T-helper 2 cell (primary cell): Measurements from ENCODE around the gene ANKRD63.

Experiments used
- DNase-seq, 5 experiments: peaks; one replicate each; pipeline versions ENCODE4 v3.0.0 to v3.0.0-alpha.2; 2012 to 2022

ANKRD63 gene

GRCh38 chr15:40257656-40258450 is 25.0 kb downstream of the ANKRD63 start:
- no peak for DNase-seq

- DNase-seq, result peak in 1 of 5 experiments; percentile 34
These were observed 26.1 kb downstream of the ANKRD63 start for GRCh38 chr15:40256638-40257235.

- DNase-seq, result no peak
These were observed 27.8 kb downstream of the ANKRD63 start for GRCh38 chr15:40255033-40255432.

DNA sequence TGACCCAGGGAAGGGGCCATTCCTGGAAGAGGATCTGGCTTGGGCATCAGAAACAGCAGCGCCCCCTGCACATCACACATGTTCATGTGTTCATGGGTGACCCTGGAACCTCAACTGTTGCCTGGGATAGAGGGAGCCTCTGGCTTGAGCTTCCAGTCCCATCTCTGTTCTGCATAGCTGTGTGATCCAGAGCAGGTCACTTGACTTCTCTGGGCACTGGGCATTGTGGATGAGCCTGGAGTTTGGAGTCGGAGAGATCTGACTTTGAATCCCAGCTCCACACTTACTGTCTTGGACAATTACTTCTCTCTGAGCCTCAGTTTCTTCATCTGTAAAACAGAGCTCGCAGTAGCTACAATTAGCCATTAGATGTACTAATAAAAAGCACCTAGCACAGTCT is 28.4 kb downstream of the ANKRD63 start:
- no peak for DNase-seq

GRCh38 chr15:40253167-40253790 is 29.6 kb downstream of the ANKRD63 start:
- DNase-seq, result no peak

- DNase-seq, result no peak
These were observed 30.3 kb downstream of the ANKRD63 start for GRCh38 chr15:40252438-40253166.

GRCh38 chr15:40252141-40252437 is 30.8 kb downstream of the ANKRD63 start:
- DNase-seq, result no peak

- no peak for DNase-seq
These were observed 31.3 kb downstream of the ANKRD63 start for GRCh38 chr15:40251486-40252140.

GRCh38 chr15:40250771-40251483 is 31.9 kb downstream of the ANKRD63 start:
- no peak for DNase-seq

DNA sequence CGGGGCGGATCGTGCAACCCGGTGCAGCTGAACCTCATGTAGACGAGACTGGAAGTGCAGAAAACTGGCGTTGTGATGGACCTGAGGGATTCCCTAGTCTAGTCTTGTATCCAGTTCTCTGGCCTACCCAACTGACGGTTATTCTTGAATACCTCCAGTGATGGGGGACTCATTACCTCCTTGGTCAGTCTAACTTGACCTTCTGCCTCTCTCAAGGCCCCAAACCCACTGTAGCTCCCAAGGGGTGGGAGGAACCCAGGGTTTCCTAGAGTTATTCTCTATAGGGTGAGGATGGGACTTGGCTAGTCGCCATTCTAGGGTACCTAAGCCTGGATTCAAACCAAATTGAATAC is 32.6 kb downstream of the ANKRD63 start:
- DNase-seq, result no peak

- DNase-seq, result no peak
These were observed 33.2 kb downstream of the ANKRD63 start for GRCh38 chr15:40249477-40250303.

DNA sequence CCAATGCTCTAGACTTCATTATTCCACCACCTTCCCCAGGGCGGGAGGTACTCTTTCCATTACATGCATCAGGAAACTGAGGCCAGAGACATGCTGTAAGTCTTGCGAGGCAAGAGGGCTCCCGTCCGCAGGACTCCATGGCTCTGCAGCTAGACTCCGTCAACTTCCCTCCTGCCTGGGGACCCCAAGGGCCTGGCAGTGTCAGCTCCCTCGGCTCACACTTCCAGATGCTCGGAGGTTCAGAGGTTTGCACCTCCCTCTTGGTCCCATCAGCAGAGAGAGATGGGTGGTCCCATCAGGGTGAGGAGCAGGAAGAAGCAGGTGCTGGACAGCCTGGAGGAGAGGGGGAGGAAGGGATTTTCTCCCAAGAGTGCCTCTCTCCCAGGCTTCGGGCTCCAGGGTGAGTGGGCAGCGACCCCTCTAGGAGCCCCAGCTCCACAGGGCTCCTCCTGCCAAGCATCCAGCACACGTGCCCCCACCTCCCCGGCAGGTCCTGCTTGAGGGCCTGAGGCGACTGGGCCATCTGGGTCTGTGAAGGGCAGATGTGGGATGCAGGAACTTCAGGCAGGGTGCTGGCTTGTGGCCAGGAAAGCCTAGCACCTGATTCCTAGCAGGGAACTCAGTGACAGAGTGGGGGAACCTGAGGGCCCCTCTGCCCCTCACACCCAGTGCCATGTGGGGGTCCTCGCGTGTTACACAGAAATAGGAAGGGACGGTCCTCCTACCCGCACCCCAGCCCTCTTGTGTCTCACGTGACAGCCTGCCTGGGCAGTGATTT is 34.7 kb downstream of the ANKRD63 start:
- no peak for DNase-seq

GRCh38 chr15:40247406-40247971 is 35.4 kb downstream of the ANKRD63 start:
- no peak for DNase-seq

DNA sequence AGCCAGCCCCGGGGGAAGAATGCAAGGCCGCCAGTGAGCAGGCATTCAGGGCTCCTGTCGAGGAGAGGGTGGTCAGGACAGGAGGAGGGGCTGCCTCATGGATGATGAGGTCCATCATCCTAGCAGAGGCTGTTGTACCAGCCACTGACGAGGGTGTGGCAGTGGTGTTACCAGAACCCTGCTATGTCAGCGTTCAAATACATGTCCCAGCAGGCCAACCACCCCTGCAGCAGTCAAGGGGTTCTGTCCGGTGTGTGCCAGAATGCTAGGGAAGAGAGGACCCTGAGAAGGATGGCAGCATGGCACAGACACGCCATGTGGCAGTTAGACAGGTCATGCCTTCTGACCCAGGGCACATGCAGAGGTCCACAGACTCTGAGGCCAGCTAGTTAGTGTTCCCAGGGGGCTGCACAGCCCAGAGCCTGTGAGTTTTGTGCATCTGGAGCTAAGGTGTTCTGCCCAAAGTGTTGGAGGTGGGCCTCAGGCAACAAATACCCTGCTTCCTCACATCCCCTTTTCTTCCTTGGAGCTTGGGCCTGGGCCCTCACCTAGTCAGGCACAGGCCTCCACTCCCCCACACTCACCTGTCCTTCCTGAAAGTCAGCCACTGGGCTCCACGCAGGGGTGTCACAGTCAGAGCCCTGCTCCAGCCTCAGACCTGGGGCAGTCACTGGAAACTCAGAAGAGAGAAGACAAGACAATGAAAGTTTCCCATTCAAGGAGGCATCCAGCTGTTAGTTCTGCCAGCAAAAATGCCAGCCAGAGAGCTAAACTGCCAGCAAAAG is 36.2 kb downstream of the ANKRD63 start:
- no peak for DNase-seq

- no peak for DNase-seq
These were observed 37.0 kb downstream of the ANKRD63 start for GRCh38 chr15:40245666-40246450.

DNA sequence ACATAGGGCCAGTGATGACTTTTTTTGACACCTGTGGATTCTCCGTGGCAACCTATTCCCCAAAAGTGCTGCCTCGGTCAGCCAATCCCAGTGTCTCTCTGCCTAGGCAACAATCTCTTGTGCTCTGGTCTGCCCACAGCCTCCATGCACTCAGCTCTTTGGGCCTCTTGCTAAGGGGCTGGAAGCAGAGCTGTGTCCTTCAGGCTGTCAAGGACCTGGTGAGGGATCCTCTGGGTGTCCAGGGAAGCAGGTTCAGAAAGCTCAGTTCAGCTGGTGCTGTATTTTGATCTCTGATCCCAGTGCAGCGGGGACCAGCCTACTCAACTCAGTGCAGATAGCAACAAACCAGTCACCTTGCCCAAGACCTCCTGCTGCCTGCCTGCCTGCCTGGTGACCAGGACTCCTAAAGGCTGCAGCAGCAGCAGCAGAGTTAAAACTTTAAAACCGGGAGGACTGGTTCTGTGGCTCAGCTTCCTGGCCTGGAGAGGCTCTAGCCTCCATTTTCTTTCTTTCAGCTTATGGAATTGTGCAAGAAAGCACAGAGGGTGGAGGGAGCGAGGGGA is 37.8 kb downstream of the ANKRD63 start:
- no peak for DNase-seq

GRCh38 chr15:40243126-40243810 is 39.6 kb downstream of the ANKRD63 start:
- peak in 1 of 5 experiments; percentile 11 for DNase-seq

DNA sequence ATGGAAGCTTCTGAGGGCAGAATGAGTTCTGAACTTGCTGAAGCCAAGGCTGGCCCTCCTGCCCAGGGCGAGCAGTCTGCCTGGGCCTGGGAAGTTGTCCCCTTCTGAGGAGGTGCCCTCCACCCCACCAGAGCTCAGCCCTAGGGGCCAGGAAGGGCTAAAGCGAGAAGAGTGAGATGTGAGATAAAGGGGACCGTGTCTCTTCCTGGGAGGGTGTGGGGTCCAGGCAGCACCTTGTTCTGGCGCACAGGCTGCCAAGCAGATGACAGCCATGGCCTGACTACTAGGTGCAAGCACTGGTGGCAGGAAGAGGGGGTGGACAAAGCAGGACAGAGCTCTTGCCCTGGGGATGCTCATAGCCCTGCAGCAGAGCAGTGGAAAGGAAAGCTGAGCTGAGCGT is 40.3 kb downstream of the ANKRD63 start:
- DNase-seq, result no peak
